Measurements from ENCODE around the gene PROCA1.
"Not testable (repeated sequence)": the region's sequence is repeated elsewhere in the genome, so short reads cannot be mapped to it uniquely, and the experiment has no call there.

PROCA1 gene

DNA sequence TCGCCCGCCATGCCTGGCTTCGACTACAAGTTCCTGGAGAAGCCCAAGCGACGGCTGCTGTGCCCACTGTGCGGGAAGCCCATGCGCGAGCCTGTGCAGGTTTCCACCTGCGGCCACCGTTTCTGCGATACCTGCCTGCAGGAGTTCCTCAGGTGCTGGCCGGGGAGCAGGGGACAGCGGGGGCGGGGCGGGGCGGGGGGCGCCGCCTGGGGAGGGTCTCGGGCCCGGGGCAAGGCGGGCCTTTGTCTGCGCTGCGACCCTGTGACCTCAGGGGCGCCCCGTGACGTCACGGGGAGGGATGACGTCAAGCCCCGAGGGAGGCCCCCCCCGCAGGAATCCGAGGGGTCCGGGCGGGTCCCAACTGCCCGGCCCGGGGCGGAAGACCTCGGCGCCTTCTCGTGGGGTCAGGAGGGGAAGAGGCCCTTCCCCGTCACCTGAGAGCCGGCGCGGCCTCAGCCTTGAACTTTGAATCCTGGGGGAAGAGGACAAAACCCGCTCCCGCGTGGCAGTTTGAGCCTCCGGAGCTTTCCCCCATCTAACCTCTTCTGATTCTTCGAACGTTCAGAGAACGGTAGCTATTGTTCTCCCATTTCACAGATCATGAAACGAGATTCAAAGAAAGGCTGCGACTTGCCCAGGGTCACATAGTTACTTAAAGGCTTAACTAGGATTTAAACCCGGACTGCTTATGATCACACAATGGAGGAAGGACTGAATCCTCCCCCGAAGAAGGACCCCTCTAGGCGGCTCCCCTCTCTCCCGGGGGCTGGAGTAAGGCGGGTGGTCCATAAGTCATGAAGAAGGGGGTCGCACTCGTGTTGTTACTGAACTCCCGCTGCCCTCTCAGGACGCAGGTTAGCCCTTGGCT, 32.6 kb upstream of the PROCA1 start:
- DNase-seq (ENCODE audit: low spot score), result peak; percentile 65

DNA sequence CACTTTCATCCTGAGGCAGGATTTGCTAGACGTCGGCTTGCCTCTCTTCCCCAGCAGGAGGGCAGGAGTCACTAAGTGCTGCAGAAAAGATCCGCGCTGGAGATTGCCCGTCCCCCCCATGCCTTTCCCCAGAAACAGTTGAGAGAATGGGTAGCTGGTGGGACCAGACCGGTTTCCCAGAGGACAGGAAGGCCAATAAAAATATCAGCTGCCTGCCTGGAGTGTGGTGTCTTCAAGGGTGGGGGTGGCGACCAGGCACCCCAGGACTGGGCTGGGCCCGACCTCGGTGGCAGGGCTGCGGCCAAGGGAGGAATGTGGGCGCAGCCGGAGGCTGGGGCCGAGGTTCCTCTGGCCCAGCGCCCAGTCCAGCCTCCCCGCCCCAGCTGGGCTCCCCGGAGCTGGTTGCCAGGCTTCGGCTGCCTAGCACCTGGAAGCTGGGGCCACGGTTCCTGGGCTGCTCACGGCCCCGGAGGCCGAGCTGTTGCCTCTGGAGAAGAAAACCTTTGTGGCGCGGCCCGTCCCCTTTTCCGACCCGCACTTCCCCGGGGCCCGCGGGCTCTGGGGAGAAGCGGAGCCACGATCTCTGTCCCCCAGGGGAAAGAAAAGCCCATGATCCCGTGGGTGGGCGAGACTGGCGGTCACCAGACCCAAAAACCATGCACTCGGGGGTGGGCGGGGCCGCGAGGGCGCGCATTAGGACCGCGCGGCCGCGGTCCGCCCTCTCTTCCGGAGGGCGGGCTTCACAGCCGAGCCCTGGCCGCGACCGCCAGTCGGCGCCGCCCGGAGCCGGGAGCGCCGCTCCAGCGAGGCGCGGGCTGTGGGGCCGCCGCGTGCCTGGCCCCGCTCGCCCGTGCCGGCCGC, 31.8 kb upstream of the PROCA1 start, which contains the start of gene TRAF4:
TRAF4 (plus strand) TSS at position 769 of the 861 bp plus-strand sequence. CDS start 102 bp downstream, outside the sequence.
- DNase-seq (ENCODE audit: low spot score), result peak; percentile 77

DNA sequence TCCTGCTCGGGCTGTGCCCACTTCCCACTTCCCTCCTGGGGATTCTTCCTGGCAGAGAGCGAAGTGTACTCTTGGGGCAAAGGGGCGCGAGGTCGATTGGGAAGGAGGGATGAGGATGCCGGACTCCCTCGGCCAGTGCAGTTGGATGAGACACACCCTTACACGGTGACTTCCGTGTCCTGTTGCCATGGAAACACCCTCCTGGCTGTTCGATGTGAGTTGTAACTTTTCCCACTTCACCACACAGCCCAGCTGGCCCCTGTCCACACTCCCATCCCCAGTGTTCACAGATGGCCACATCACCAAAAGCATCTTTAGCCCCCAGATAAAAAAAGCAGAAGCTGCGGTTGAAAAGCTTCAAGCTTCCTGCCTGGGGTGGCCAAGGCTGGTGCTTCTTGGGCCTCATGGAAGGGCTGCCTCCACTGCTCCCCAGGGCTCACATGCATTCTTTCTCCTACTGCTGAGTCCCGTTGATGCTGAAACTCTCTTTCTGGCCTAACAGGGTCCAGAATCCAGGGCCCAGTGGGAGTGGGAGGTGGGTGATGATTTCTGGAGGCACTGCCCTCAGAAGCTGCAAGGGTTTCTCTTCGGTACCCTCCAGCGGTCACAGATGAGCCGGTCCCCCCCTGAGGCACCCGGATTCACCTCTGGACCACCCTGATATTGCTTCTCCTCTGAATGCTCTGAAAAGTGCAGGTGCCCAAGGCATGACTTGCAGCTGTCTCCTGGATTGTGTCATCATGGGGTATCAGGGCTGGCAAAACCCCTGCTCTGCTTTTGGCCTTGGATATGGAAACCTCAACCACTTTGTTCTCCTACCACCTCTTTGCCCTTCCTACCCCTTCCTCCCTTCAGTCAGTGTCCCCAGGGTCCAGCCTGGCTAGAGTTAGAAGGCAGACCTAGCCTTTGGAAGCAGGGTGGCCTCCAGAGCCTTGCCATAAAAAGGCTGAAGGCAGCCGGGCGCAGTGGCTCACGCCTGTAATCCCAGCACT, 30.0 kb upstream of the PROCA1 start:
- DNase-seq (ENCODE audit: low spot score), result no peak

DNA sequence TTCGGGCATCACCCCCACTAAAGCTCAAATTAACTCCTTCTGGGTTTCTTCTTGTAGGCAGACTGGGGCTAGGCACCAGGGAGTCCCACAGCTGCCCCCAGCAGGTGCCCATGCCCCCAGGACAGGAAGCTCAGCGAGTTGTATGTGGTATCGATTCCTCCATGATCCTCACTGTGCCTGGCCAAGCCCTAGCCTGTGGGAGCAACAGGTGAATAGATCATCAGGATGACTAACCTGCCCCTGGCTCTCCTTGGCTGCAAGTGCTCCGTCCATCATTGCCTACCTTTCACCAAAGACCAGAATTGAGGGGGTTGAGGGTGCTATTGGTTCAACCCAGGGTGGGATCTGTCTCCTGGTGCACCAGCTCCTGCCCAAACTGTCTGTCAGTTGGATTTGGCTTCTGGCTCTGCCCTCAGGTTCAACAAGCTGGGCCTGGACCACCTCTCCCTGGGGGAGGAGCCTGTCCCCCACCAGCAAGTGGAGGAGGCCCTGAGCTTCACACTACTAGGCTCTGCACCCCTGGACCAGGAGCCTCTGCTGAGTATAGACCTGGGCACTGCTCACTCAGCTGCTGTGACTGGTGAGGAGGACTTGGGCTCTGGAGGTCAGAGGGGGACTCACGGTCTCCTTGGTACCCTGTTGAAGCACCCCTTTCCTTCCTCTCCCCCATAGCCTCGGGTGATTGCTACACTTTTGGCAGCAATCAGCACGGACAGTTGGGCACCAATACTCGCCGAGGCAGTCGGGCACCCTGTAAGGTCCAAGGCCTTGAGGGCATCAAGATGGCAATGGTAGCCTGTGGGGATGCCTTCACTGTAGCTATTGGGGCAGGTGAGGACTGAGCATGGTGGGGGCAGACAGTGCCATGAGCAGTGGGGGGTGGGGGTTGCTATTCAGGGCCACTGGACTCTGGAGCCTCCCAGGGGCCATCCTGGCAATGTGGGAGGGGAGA, 29.0 kb upstream of the PROCA1 start:
- no peak for DNase-seq (ENCODE audit: low spot score)

DNA sequence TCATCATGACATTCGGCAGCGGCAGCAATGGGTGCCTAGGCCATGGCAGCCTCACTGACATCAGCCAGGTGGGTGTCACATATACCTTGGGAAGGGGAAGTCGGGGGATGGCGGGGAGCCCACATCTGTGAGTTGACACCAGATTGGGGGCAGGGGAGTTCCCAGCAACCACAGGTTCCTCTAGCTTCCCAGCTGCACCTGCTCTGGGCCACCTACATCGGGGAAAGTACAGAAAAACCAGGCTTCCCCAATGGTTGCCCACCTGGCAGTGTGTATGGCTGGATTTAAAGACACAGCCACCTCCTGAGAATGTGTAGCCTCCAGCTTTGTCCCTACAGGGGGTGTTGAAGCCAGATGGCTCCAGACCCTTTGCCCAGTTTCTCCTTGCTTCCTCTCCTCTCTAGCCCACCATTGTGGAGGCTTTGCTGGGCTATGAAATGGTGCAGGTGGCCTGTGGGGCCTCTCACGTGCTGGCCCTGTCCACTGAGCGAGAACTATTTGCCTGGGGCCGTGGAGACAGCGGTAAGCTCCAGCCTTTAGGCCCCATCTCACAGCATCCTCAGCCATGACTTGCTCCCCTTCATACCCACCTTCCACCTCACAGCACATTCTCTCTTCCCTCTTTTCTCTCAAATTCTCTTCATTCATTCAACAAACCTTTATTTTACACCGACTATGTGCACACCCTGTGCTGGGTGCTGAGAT, 27.1 kb upstream of the PROCA1 start:
- DNase-seq (ENCODE audit: low spot score), result no peak

DNA sequence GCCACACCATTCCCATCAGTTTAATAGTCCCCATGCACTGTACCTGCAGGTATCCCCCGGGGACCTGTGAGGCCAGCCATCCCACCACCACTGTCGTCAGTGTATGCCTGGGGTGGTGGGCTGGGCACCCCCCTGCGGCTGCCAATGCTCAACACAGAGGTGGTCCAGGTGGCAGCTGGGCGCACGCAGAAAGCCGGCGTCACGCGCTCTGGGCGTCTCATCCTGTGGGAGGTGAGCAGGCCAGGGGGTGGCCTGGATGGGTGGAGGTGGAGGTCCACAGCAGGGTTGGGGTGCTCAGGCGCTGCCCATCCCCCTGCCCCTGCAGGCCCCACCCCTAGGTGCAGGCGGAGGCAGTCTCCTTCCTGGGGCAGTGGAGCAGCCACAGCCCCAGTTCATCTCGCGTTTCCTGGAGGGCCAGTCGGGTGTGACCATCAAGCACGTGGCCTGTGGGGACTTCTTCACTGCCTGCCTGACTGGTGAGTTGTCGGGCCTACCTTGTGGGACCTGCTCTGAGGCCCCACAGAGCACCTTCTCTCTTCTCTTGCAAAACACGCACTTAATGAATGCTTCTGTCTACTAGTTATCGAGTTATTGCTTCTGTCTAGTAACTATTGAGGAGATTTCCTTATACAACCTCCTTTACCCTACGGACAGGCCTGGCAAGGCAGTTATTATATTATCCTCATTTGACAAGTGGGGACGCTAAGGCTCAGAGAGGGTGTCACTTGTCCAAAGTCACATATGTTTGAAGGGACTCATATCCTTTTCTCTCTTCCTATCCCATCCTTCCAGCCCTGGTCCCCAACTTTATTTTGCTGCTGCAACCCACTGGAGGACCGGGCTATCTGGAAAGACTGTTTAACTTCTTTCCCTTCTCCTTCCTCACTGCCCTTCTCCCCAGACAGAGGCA, 26.3 kb upstream of the PROCA1 start:
- DNase-seq (ENCODE audit: low spot score), result no peak

DNA sequence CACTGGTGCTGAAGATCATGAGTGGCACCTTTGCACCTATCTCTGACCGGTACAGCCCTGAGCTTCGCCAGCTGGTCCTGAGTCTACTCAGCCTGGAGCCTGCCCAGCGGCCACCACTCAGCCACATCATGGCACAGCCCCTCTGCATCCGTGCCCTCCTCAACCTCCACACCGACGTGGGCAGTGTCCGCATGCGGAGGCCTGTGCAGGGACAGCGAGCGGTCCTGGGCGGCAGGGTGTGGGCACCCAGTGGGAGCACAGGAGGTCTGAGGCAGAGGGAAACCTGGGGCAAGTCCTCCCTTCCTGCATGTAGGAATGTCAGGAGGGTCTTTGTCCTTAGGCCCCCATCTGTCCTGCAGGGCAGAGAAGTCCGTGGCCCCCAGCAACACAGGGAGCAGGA, 25.6 kb upstream of the PROCA1 start:
- DNase-seq (ENCODE audit: low spot score), result no peak

DNA sequence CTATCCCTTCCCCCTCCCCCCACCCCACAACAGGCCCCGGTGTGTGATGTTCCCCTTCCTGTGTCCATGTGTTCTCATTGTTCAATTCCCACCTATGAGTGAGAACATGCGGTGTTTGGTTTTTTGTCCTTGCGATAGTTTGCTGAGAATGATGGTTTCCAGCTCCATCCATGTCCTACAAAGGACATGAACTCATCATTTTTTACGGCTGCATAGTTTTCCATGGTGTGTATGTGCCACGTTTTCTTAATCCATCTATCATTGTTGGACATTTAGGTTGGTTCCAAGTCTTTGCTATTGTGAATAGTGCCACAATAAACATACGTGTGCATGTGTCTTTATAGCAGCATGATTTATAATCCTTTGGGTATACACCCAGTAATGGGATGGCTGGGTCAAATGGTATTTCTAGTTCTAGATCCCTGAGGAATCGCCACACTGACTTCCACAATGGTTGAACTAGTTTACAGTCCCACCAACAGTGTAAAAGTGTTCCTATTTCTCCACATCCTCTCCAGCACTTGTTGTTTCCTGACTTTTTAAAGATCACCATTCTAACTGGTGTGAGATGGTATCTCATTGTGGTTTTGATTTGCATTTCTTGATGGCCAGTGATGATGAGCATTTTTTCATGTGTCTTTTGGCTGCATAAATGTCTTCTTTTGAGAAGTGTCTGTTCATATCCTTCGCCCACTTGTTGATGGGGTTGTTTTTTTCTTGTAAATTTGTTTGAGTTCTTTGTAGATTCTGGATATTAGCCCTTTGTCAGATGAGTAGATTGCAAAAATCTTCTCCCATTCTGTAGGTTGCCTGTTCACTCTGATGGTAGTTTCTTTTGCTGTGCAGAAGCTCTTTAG, 24.5 kb upstream of the PROCA1 start:
- not testable (repeated sequence) for DNase-seq (ENCODE audit: low spot score)

DNA sequence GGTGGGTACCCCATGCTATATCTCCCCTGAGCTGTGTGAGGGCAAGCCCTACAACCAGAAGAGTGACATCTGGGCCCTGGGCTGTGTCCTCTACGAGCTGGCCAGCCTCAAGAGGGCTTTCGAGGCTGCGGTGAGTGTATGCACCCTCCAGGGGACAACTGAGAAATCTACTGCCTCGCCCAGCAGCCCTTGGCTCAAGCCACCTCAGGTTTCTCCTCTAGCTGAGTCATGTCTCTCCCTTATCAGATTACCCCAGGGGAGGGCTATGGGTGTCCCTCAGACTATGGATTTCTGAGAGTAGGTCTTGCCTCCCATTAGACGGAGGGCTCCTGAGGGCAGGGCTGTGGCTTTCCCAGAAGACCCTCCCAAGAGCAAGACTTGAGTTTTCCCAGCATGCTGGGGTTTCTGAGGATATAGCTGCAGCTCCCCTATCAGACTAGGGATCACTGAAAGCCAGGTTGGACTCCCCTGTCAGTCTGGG, 23.6 kb upstream of the PROCA1 start:
- DNase-seq (ENCODE audit: low spot score), result peak; percentile 80

DNA sequence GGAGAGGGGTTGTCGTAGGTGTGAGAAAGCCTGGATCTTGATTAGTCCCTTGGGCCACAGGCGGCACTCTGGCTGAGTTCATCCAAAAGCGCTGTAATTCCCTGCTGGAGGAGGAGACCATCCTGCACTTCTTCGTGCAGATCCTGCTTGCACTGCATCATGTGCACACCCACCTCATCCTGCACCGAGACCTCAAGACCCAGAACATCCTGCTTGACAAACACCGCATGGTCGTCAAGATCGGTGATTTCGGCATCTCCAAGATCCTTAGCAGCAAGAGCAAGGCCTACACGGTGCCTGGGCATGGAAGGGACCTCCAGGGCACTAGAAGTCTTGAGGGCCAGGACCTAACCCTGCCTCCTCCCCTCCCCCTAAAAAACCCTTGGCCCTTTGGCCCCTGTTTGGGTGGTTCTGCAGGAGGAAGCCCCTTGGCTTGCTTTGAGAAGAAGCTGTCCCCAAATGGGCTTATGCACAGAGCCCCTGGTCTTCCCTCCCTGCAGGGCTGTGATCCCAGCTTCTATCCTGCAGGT, 23.1 kb upstream of the PROCA1 start:
- DNase-seq (ENCODE audit: low spot score), result no peak

DNA sequence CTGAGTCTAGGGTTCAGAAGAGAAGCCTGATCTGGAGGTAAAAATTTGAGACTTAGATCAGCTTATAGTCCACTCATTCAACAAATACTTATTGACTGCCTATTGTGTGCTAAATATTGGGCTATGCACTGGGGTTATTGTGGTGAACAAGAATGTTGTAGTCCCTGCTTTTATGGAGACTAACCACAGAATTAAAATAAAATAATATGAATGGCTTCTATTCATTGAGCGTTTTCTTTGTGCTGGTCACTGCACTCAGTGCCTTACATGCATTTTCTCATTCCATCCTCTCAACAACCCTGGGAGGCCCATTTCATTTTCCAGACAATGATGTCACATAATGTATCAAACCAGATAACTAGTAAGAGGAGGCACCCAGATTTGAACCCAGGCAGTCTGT, 21.7 kb upstream of the PROCA1 start:
- DNase-seq (ENCODE audit: low spot score), result no peak

DNA sequence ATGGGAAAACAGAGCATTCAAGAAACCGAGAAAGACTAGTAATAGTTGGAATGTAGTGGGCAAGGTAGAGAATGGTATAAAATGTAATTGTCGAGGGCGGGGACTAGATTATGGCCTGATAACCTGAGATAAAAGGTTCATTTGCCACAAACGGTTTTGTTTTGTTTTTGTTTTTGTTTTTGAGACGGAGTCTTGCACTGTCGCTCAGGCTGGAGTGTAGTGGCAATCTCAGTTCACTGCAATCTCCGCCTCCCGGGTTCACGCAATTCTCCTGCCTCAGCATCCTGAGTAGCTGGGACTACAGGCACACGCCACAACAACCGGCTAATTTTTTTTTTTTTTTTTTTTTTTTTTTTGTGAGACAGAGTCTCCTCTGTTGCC, 18.3 kb upstream of the PROCA1 start:
- DNase-seq (ENCODE audit: low spot score), result no peak

DNA sequence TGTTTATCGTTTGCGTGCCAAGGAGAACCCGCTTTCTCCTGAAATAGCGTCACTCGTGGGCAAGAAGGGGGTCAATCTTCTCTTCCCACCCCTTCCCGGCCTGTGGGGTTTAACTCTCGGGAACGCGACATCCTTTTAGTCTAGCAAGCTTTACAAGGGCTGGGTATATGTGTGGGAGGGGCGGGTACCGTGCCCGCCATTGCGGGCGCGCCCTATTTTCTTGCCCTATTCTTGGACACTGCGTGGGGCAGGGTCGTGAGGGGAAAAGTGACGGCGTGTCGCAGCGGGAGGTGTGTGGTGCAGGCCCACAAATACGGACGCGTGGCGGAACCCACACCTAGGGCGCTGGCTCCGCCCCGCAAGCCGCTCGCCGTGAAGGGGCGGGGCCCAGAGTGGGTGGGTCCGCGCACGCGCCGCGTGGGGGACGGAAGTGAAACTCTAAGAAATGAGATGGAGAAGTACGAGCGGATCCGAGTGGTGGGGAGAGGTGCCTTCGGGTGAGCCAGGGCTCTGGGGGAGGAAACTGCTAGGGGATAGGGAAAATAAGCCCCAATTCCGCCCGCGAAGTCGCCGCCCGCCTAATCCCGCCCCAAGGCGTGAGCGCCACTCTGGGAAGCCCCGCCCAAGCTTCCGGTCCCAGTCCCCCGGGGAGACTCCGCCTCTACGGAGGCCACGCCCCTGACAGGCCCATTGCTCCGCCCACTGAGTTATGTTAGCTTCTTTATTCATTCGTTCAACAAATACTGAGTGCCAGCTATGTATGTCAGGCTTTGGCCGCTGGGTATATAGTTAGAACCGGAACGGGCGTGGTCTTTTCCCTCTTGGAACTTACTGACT, 16.9 kb upstream of the PROCA1 start, which contains the start of gene NEK8:
NEK8 (plus strand) TSS at position 425 of the 837 bp plus-strand sequence; CDS start at position 451, 26 bp downstream.
- peak; percentile 98 for DNase-seq (ENCODE audit: low spot score)

DNA sequence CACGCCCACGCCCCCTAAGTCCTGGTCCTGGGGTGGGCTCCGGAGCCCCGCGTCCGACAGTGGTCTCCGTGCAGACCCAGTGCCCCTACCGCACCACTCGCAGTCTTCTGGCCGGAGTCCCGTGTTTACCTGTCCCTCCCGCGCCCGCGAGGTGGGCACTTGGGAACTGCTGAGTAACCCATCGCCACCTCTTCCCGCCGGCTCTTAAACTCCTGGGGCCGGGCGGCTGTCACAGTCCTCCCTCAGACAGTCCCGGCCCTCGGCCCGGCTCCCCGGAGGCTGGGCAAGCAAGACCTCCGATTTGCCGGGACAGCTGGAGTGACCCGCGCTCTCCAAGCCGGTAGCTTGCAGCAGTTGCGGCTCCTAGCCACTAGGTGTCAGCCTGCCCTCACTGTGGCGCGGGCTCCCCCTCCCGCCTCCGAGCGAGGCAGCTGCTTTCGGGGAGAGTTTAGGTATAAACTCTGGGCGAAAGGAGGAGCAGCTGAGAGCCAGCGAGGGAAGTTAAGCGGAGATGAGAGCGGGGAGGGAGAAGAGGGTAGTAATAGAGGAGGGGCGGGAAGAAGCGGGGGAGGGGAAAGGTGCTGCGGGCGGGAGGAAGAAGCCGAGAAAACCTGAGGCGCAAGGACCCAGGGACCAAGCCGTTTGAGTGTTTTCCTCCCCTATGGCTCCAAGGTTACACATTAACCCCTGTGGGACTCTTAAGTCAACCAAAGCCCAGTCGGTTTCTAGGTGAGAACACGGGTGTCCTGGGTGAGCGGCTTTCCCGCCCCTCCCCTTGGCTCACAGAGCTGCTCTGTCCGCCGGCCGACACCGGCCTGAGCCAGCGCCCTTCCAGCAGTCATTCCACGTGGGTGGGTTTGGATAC, 15.2 kb upstream of the PROCA1 start:
- DNase-seq (ENCODE audit: low spot score), result peak; percentile 94

DNA sequence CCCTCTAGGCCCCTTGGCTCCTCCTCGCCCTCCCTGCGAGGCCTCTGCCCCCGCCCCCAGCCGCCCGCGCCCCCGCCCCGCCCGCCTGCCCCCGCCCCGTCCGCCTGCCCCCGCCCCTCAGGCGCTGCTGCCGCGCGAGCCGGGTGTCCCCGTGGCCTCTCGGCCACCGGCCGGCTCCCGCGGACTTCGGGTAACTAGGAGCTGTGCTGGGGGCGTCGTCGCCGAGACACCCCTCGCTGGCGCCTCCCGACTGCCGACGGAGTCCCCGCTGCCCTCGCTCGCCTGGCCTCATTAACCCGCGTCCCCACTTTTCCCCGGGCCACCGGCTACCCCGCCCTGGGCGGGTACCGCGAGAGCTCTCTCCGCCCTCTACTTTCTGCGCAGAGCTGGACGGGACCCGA, 14.5 kb upstream of the PROCA1 start, which contains the start of gene TLCD1:
TLCD1 (minus strand) TSS at position 8 of the 401 bp plus-strand sequence. CDS start 136 bp downstream, outside the sequence.
- DNase-seq (ENCODE audit: low spot score), result peak; percentile 74

Data from hematopoietic multipotent progenitor cell treated with erythropoietin and hydrocortisone succinate and interleukin-3 and kit ligand, for 17 days (in vitro differentiated cells).